ENCODE results near the gene IFIT1B. TPM values are rescaled to one million over a fixed set of nuclear protein-coding genes. Genes with fewer than 3 reads are reported as not detected.

IFIT1B gene
- total RNA-seq, 1 experiment from 2014 or later: not detected

GRCh38 chr10:89357975-89358374 lies 19.9 kb upstream of the IFIT1B start:
- Histone ChIP-seq H3K4me1 (ENCODE audit: control insufficient read depth in 1 of 2, insufficient read depth in 2 of 2, low read length in 2 of 2) (peaks cover 0 to 2% of the 10 kb centered on the region in 2 experiments; a peak in 2 of 4 replicates), H2AFZ (ENCODE audit: low read depth, low read length, poor library complexity, severe bottlenecking) (no peak overlapping the region), H3K9me3 (ENCODE audit: control insufficient read depth in 1 of 2, insufficient read depth in 1 of 2, low read depth in 1 of 2, low read length in 2 of 2) (no peaks in the 10 kb centered on the region), H3K27ac (ENCODE audit: low read depth, low read length) (no peak overlapping the region), H3K27me3 (ENCODE audit: insufficient read depth, low read length) (no peaks in the 10 kb centered on the region), H3K9me2 (ENCODE audit: insufficient read depth) (no peaks in the 10 kb centered on the region), H3K4me3 (replicated peaks in 1 of 2; ENCODE audit: low read depth in 1 of 2, low read length in 2 of 2) (no peak overlapping the region), H3K4me2 (ENCODE audit: low read length) (no peak overlapping the region), H3K36me3 (ENCODE audit: control insufficient read depth in 1 of 2, insufficient read depth in 2 of 2, low read length in 2 of 2) (no peaks in the 10 kb centered on the region), H3K9ac (ENCODE audit: low read length) (no peak overlapping the region), H3K79me2 (ENCODE audit: insufficient read depth, low read length) (no peaks in the 10 kb centered on the region), H4K20me1 (ENCODE audit: insufficient read depth) (no peaks in the 10 kb centered on the region)
- DNase-seq (ENCODE audit: low read depth, low spot score) (no peak), ATAC-seq (no peak)
- ChIA-PET RAD21 (ENCODE audit: low non-redundant PET in 1 of 2, low total read pairs in 2 of 2, uncharacterized antibody in 2 of 2, unreplicated experiment in 2 of 2) (no interaction called here), POLR2A (no interaction called here), CTCF (no interaction called here)
- TF ChIP-seq CEBPB (IDR thresholded peaks at IDR 0.05; ENCODE audit: low read depth): no peak
- intact Hi-C loops (cut with micrococcal nuclease): no loop called here
- BruUV-seq (replicated peaks): no TSS peak

DNA sequence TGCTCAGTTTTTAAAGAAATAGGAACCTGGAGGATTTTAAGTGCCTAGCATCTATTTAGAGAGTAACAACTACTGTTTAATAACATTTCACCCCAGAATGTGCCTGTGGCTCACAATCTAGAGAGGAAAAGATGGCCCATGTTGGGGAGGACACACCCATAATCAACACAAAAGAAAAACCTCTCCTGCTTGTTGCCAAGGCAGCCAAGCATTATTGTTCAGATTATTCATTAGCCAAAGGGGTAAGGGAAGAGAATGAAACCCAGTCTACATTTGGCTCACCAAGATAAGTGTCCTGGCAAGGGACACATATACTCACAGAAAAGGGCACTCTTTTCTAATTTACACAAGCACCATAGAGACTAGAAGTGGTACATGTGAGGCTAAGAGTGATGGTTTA lies 17.7 kb upstream of the IFIT1B start:
- H3K9me3 ChIP-seq (ENCODE audit: control insufficient read depth in 1 of 2, insufficient read depth in 1 of 2, low read depth in 1 of 2, low read length in 2 of 2): no peaks in the 10 kb centered on the region
- H3K4me1 ChIP-seq (ENCODE audit: control insufficient read depth in 1 of 2, insufficient read depth in 2 of 2, low read length in 2 of 2): no peaks in the 10 kb centered on the region
- no peaks in the 10 kb centered on the region for H4K20me1 ChIP-seq (ENCODE audit: insufficient read depth)
- no peak overlapping the region for H3K4me2 ChIP-seq (ENCODE audit: low read length)
- H3K9me2 ChIP-seq (ENCODE audit: insufficient read depth): no peaks in the 10 kb centered on the region
- intact Hi-C loops (cut with micrococcal nuclease): no loop called here
- no peaks in the 10 kb centered on the region for H3K27me3 ChIP-seq (ENCODE audit: insufficient read depth, low read length)
- no peak overlapping the region for H3K4me3 ChIP-seq (replicated peaks in 1 of 2; ENCODE audit: low read depth in 1 of 2, low read length in 2 of 2)
- ChIA-PET CTCF (no interaction called here), RAD21 (ENCODE audit: low non-redundant PET in 1 of 2, low total read pairs in 2 of 2, uncharacterized antibody in 2 of 2, unreplicated experiment in 2 of 2) (no interaction called here), POLR2A (no interaction called here)
- H3K79me2 ChIP-seq (ENCODE audit: insufficient read depth, low read length): no peaks in the 10 kb centered on the region
- H3K9ac ChIP-seq (ENCODE audit: low read length): no peak overlapping the region
- ATAC-seq (no peak), DNase-seq (ENCODE audit: low read depth, low spot score) (no peak)
- H2AFZ ChIP-seq (ENCODE audit: low read depth, low read length, poor library complexity, severe bottlenecking): no peak overlapping the region
- no peak overlapping the region for H3K27ac ChIP-seq (ENCODE audit: low read depth, low read length)
- no peaks in the 10 kb centered on the region for H3K36me3 ChIP-seq (ENCODE audit: control insufficient read depth in 1 of 2, insufficient read depth in 2 of 2, low read length in 2 of 2)
- no TSS peak for BruUV-seq (replicated peaks)
- TF ChIP-seq POLR2AphosphoS5 (IDR thresholded peaks at IDR 0.05; ENCODE audit: low read depth, low read length) (no peak), SRF (IDR thresholded peaks at IDR 0.05; ENCODE audit: low read depth) (no peak), ELF1 (IDR thresholded peaks at IDR 0.05; ENCODE audit: borderline replicate concordance, low read depth) (no peak), MAX (IDR thresholded peaks at IDR 0.05) (no peak), ZBTB33 (IDR thresholded peaks at IDR 0.05; ENCODE audit: extremely low read depth, insufficient replicate concordance, low read length) (no peak), CBX3 (IDR thresholded peaks at IDR 0.05; ENCODE audit: low read depth) (no peak), YY1 (IDR thresholded peaks at IDR 0.05; ENCODE audit: extremely low read depth, insufficient replicate concordance, low read depth, low read length) (no peak), TCF7L2 (IDR thresholded peaks at IDR 0.05; ENCODE audit: borderline replicate concordance, extremely low read depth, insufficient read depth, insufficient read length) (no peak), SP1 (IDR thresholded peaks at IDR 0.05; ENCODE audit: low read depth) (no peak), JUND (IDR thresholded peaks at IDR 0.05) (no peak), CEBPB (IDR thresholded peaks at IDR 0.05; ENCODE audit: low read depth) (no peak), EZH2 (IDR thresholded peaks at IDR 0.05) (no peak), ZNF274 (IDR thresholded peaks at IDR 0.05; ENCODE audit: low read depth, low read length) (no peak), SIN3A (IDR thresholded peaks at IDR 0.05; ENCODE audit: low read depth) (no peak), RAD21 (IDR thresholded peaks at IDR 0.05; ENCODE audit: low read depth) (no peak)
- TF ChIP-seq, protein P1, sequence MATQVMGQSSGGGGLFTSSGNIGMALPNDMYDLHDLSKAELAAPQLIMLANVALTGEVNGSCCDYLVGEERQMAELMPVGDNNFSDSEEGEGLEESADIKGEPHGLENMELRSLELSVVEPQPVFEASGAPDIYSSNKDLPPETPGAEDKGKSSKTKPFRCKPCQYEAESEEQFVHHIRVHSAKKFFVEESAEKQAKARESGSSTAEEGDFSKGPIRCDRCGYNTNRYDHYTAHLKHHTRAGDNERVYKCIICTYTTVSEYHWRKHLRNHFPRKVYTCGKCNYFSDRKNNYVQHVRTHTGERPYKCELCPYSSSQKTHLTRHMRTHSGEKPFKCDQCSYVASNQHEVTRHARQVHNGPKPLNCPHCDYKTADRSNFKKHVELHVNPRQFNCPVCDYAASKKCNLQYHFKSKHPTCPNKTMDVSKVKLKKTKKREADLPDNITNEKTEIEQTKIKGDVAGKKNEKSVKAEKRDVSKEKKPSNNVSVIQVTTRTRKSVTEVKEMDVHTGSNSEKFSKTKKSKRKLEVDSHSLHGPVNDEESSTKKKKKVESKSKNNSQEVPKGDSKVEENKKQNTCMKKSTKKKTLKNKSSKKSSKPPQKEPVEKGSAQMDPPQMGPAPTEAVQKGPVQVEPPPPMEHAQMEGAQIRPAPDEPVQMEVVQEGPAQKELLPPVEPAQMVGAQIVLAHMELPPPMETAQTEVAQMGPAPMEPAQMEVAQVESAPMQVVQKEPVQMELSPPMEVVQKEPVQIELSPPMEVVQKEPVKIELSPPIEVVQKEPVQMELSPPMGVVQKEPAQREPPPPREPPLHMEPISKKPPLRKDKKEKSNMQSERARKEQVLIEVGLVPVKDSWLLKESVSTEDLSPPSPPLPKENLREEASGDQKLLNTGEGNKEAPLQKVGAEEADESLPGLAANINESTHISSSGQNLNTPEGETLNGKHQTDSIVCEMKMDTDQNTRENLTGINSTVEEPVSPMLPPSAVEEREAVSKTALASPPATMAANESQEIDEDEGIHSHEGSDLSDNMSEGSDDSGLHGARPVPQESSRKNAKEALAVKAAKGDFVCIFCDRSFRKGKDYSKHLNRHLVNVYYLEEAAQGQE (IDR thresholded peaks at IDR 0.05; ENCODE audit: low read depth): no peak
- TF ChIP-seq, protein P2, sequence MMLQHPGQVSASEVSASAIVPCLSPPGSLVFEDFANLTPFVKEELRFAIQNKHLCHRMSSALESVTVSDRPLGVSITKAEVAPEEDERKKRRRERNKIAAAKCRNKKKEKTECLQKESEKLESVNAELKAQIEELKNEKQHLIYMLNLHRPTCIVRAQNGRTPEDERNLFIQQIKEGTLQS (IDR thresholded peaks at IDR 0.05): no peak

Measured in HCT116 (cell line).